ENCODE data around the gene LRRN2. TPM values are rescaled to one million over a fixed set of nuclear protein-coding genes. Genes with fewer than 3 reads are reported as not detected.

Gene LRRN2
- total and polyA plus RNA-seq, 2 of the 8 experiments (the other 6 are each of a cell fraction or from before 2014, with no cell fraction given), result 1.8 to 2.3 TPM

DNA sequence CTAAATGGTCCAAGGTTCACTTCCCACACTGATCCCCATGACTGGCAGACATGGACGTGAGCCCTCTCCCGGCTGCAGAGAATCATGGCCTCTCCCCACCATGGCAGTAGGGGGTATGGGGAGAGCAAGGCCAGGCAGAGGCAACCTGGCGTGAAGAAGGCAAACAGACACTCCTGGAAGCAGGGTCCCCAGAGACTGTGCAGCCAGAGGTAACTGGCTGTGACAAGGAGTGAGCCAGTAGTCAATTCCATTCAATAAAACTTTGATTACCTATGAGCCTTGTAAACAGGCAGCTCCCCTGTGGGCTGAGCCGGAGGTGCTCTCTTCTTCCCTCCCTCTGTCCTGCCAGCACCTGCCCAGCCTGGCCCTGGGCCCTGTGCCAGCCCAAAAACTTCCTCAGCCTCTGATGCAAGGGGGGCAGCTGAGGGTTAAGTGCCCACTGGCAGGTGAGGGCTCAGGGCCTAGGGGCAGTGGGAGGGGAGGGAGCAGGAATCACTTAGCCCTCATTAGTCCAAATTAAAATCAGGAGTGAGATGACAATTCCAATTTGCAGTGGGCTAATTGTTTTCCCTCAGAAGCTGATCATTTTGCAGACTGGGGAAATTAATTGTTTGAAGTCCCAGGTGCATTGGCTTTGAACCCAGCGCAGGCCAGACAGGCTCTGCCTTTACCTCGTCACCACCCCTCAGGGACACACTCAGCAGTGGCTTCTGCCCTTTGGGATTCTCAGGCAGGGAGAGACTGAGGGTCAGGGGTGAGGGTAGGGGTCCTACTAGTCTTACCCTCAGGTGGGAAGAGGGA is 35.6 kb downstream of the LRRN2 start:
- H3K79me2 ChIP-seq (ENCODE audit: control insufficient read depth in 1 of 2, insufficient read depth in 2 of 2, low read length in 2 of 2), result no peaks in the 10 kb centered on the region
- peaks cover 0 to 6% of the 10 kb centered on the region in 2 experiments for H4K20me1 ChIP-seq (replicated peaks in 1 of 2; ENCODE audit: control insufficient read depth in 1 of 2, insufficient read depth in 2 of 2, low read length in 2 of 2)
- no peak overlapping the region for H3K9ac ChIP-seq (replicated peaks in 1 of 4; ENCODE audit: extremely low read depth in 1 of 4, low read depth in 3 of 4, low read length in 3 of 4)
- peaks cover 0 to 8% (median 0%) of the 10 kb centered on the region in 4 experiments; a peak in 2 of 7 replicates for H3K27me3 ChIP-seq (replicated peaks in 1 of 4; ENCODE audit: control insufficient read depth in 3 of 4, extremely low read depth in 1 of 4, insufficient read depth in 3 of 4, low read length in 3 of 4)
- no peak overlapping the region for H4K5ac ChIP-seq (ENCODE audit: insufficient read length, low read depth, low read length)
- no peak overlapping the region for H2AFZ ChIP-seq (ENCODE audit: low read length)
- ChIA-PET CTCF (ENCODE audit: partially characterized antibody) (interaction anchor here (1.4 kb wide), 1 partner anchor 25 kb away, joined by 3 read pairs; no protein-coding TSS in a partner anchor), POLR2A (ENCODE audit: partially characterized antibody) (no interaction called here)
- no peak overlapping the region for H2BK5ac ChIP-seq (ENCODE audit: low read depth, low read length)
- no peak overlapping the region for H3K4ac ChIP-seq (replicated peaks; ENCODE audit: insufficient read length, low read depth, low read length)
- no peak overlapping the region for H3K23ac ChIP-seq (ENCODE audit: insufficient read length)
- no peaks in the 10 kb centered on the region for H3K9me3 ChIP-seq (ENCODE audit: insufficient read depth in 2 of 2, low read depth in 1 of 2, low read length in 1 of 2)
- no peak overlapping the region for H3K27ac ChIP-seq (ENCODE audit: low read depth, low read length)
- H3K18ac ChIP-seq (ENCODE audit: extremely low read depth, low read length), result no peak overlapping the region
- H3K56ac ChIP-seq (replicated peaks; ENCODE audit: insufficient read length, low read depth, low read length), result no peak overlapping the region
- WGBS, 2 experiments (ENCODE audit: extremely low coverage in 1 of 2, insufficient coverage in 1 of 2, insufficient read length in 1 of 2, insufficient replicate concordance in 2 of 2, low coverage in 1 of 2, low lambda C conversion rate in 2 of 2, missing lambda C conversion rate in 1 of 2), result 88% methylated on average over 6 of the region's 6 CpGs; no CpG with 5 or more reads in 1 of the 2 experiments
- no peak overlapping the region for H2BK15ac ChIP-seq (ENCODE audit: low read length)
- H3K4me3 ChIP-seq (ENCODE audit: extremely low read depth in 1 of 4, insufficient read depth in 2 of 4, low read depth in 3 of 4, low read length in 4 of 4), result no peak overlapping the region
- H3K79me1 ChIP-seq (ENCODE audit: low read depth, low read length), result no peaks in the 10 kb centered on the region
- H3K4me2 ChIP-seq (ENCODE audit: insufficient read depth in 1 of 2, low read depth in 2 of 2, low read length in 2 of 2), result no peak overlapping the region
- no peak overlapping the region for H4K8ac ChIP-seq (ENCODE audit: extremely low read depth, insufficient read depth, low read length)
- H2BK20ac ChIP-seq (ENCODE audit: low read length), result peak overlapping the region; percentile 77; the same call in 1 of the 2 replicates
- TF ChIP-seq CEBPB (IDR thresholded peaks at IDR 0.05; ENCODE audit: low read depth, low read length) (no peak), FOSL1 (IDR thresholded peaks at IDR 0.05; ENCODE audit: insufficient read depth, low read depth, low read length) (no peak), BACH1 (IDR thresholded peaks at IDR 0.05; ENCODE audit: low read length) (no peak), RAD21 (IDR thresholded peaks at IDR 0.05 in 1 of 2, conservative IDR thresholded peaks at IDR 0.05 in 1 of 2; ENCODE audit: low read depth in 2 of 2, low read length in 2 of 2) (no peak)
- TF ChIP-seq, protein P1, sequence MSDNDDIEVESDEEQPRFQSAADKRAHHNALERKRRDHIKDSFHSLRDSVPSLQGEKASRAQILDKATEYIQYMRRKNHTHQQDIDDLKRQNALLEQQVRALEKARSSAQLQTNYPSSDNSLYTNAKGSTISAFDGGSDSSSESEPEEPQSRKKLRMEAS (IDR thresholded peaks at IDR 0.05), result no peak
- H2BK12ac ChIP-seq (ENCODE audit: low read depth, low read length), result 0 out of 2 replicates have a peak overlapping the region, but pooled peaks have one; percentile 68
- no peak for FAIRE-seq
- peaks cover 12 to 27% (median 16%) of the 10 kb centered on the region in 4 experiments for H3K4me1 ChIP-seq (replicated peaks in 1 of 4; ENCODE audit: control insufficient read depth in 3 of 4, insufficient read depth in 4 of 4, low read length in 3 of 4)
- no peaks in the 10 kb centered on the region for H3K36me3 ChIP-seq (ENCODE audit: control insufficient read depth in 2 of 4, insufficient read depth in 4 of 4, low read length in 3 of 4)
- no peak overlapping the region for H4K91ac ChIP-seq (replicated peaks; ENCODE audit: insufficient read length, low read length)
- no peak overlapping the region for H2BK120ac ChIP-seq (replicated peaks; ENCODE audit: low read depth, low read length)
- H3K14ac ChIP-seq (ENCODE audit: insufficient read length), result no peak overlapping the region
- no peak overlapping the region for H2AK5ac ChIP-seq (ENCODE audit: low read depth, low read length)
- H3K23me2 ChIP-seq (ENCODE audit: low read depth, low read length), result no peaks in the 10 kb centered on the region; the same call in 1 of the 2 replicates
- no peak for DNase-seq (ENCODE audit: low read depth in 1 of 2, low spot score in 2 of 2)
